ENCODE measurements around the gene NCL. TPM values are rescaled to one million over a fixed set of nuclear protein-coding genes. Genes with fewer than 3 reads are reported as not detected.

The NCL gene
- polyA plus RNA-seq, 4 donors: 89.2 to 493 (median 192) TPM

DNA sequence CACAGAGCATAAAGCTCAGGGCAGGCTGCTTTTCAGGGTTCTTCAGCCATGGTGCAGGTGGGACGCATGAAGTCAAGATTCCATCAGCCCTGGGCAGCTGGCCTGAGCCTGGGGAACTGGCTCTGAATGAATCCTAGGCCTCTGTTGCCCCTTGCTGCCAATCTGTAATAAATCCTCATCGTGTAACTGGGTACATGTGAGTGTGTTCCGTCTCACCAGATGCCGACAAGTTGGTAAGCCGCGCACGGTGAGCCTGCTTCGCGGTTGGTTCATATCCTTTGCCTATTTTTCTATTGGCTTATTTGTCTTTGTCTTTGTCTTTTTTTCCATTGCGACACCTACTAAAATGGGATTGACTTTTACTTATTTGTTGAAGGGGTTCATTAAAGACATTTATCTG lies 41.1 kb downstream of the NCL start:
- Histone ChIP-seq H3K27ac (ENCODE audit: low read depth in 1 of 3, low read length in 2 of 3) (no peak overlapping the region), H3K4me3 (ENCODE audit: low read depth in 1 of 3, low read length in 3 of 3) (no peak overlapping the region), H3K4me1 (ENCODE audit: control insufficient read depth in 3 of 3, insufficient read depth in 2 of 3, low read depth in 1 of 3, low read length in 2 of 3) (peaks cover 0 to 17% (median 2%) of the 10 kb centered on the region in 3 donors), H3K36me3 (ENCODE audit: control insufficient read depth in 3 of 3, insufficient read depth in 2 of 3, low read depth in 1 of 3, low read length in 3 of 3) (peaks cover 0 to 3% (median 0%) of the 10 kb centered on the region in 3 donors), H3K27me3 (ENCODE audit: control insufficient read depth in 3 of 3, insufficient read depth in 3 of 3, low read length in 3 of 3) (no peaks in the 10 kb centered on the region), H3K9me3 (ENCODE audit: control insufficient read depth in 2 of 2, insufficient read depth in 1 of 2, low read depth in 1 of 2, low read length in 1 of 2) (no peaks in the 10 kb centered on the region)
- FAIRE-seq (no peak), DNase-seq (no peak)
- WGBS, 3 donors: 90 to 96% (median 91%) methylated on average over 10 of the region's 10 CpGs

DNA sequence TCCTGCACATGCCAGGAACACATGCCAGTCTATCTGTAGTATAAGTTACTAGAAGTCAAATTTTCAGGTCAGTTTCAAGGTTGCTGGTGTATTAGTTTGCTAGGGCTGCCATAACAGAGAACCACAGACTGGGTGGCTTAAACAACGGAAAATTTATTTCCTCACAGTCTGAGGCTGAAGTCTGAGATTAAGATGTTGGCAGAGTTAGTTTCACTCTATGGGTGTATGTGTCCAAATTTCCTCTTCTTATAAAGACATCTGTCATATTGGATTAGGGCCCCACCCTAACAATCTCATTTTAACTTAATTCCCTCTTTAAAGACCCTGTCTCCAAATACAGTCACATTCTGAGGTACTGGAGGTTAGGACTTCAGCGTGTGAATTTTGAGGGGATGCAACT lies 42.2 kb downstream of the NCL start:
- DNase-seq (no peak), FAIRE-seq (no peak)
- 77 to 86% (median 82%) methylated on average over 2 of the region's 2 CpGs for WGBS, 3 donors
- H3K27ac ChIP-seq (ENCODE audit: low read depth in 1 of 3, low read length in 2 of 3): no peak overlapping the region
- no peaks in the 10 kb centered on the region for H3K9me3 ChIP-seq (ENCODE audit: control insufficient read depth in 2 of 2, insufficient read depth in 1 of 2, low read depth in 1 of 2, low read length in 1 of 2)
- peaks cover 0 to 17% (median 2%) of the 10 kb centered on the region in 3 donors for H3K4me1 ChIP-seq (ENCODE audit: control insufficient read depth in 3 of 3, insufficient read depth in 2 of 3, low read depth in 1 of 3, low read length in 2 of 3)
- H3K27me3 ChIP-seq (ENCODE audit: control insufficient read depth in 3 of 3, insufficient read depth in 3 of 3, low read length in 3 of 3): no peaks in the 10 kb centered on the region
- H3K36me3 ChIP-seq (ENCODE audit: control insufficient read depth in 3 of 3, insufficient read depth in 2 of 3, low read depth in 1 of 3, low read length in 3 of 3): peaks cover 0 to 5% (median 0%) of the 10 kb centered on the region in 3 donors
- H3K4me3 ChIP-seq (ENCODE audit: low read depth in 1 of 3, low read length in 3 of 3): no peak overlapping the region

DNA sequence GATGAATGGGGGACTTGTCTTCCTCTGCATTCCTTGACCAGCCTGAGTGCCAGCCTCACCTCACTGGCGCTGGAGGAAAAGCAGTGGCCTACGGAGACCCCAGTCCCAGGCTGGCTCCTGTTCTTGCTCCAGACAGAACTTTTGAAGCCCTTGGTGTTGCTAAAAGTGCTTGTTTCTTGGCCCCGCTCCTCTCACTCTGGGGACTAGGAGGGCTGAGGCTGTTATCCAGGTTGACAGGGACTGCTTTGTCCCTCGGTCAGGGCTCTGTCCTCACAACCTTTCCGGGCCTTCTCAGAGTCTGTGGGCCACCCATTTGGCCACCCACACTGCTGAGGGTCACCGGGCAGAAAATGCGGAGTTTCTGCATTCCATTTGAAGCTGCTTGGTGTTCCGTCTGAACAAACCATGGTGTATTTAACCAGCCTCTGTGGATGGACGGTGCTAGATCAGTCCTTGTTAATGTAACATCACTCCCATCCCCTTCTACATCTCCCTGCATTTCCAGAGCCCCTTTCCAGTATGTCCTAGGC lies 43.2 kb downstream of the NCL start:
- Histone ChIP-seq H3K4me1 (ENCODE audit: control insufficient read depth in 3 of 3, insufficient read depth in 2 of 3, low read depth in 1 of 3, low read length in 2 of 3) (peaks cover 0 to 17% (median 2%) of the 10 kb centered on the region in 3 donors), H3K36me3 (ENCODE audit: control insufficient read depth in 3 of 3, insufficient read depth in 2 of 3, low read depth in 1 of 3, low read length in 3 of 3) (peaks cover 0 to 8% (median 0%) of the 10 kb centered on the region in 3 donors), H3K9me3 (ENCODE audit: control insufficient read depth in 2 of 2, insufficient read depth in 1 of 2, low read depth in 1 of 2, low read length in 1 of 2) (no peaks in the 10 kb centered on the region), H3K27me3 (ENCODE audit: control insufficient read depth in 3 of 3, insufficient read depth in 3 of 3, low read length in 3 of 3) (no peaks in the 10 kb centered on the region), H3K27ac (ENCODE audit: low read depth in 1 of 3, low read length in 2 of 3) (no peak overlapping the region), H3K4me3 (ENCODE audit: low read depth in 1 of 3, low read length in 3 of 3) (no peak overlapping the region)
- FAIRE-seq (no peak), DNase-seq (no peak)
- 84 to 92% (median 86%) methylated on average over 9 of the region's 9 CpGs for WGBS, 3 donors

DNA sequence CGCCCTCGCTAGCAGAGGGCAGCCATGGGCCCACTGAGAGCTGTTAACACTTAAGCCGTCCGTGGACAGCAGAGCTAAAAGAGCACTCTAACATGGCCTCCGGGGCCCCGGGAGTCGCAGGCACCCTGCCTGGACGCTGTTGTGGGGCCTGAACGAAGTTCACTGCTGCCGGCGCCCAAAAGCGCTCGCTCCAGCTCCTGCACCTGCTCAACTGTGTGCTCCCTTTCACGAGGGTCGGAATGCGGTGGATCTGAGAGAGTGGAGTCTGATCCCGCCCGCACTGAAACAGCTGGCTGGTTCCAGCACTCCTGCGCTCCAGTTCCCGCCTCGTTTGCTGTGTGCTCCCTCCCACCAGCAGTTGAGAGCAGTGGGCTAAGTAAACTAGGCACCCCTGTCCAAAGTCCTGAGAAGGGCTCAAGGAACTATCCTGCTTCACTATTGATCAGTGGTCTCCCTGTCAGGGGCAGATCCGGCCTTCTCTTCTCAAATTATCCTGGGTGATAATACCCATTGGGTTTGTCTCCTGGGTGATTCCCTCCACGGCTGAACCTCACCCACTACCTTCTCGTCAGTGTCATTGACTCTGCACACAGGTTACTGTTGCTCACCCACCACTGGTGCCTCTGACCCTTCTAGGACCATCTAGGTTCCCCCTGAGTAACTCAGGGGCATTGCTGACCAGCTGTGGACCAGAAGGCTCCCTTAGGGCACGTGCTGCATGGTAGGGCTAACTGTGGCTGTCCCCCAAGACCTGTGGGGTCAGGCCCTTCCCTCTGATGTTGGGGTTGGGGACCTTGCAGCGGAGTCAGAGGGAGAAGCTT lies 45.3 kb downstream of the NCL start:
- H3K9me3 ChIP-seq (ENCODE audit: control insufficient read depth in 2 of 2, insufficient read depth in 1 of 2, low read depth in 1 of 2, low read length in 1 of 2): no peaks in the 10 kb centered on the region
- FAIRE-seq (no peak), DNase-seq (peak; percentile 38 to 50)
- 35 to 67% (median 40%) methylated on average over 26 of the region's 26 CpGs for WGBS, 3 donors
- no peak overlapping the region for H3K27ac ChIP-seq (ENCODE audit: low read depth in 1 of 3, low read length in 2 of 3)
- H3K4me1 ChIP-seq (ENCODE audit: control insufficient read depth in 3 of 3, insufficient read depth in 2 of 3, low read depth in 1 of 3, low read length in 2 of 3): peaks cover 0 to 27% (median 0%) of the 10 kb centered on the region in 3 donors
- peaks cover 0 to 8% (median 0%) of the 10 kb centered on the region in 3 donors for H3K36me3 ChIP-seq (ENCODE audit: control insufficient read depth in 3 of 3, insufficient read depth in 2 of 3, low read depth in 1 of 3, low read length in 3 of 3)
- no peak overlapping the region for H3K4me3 ChIP-seq (ENCODE audit: low read depth in 1 of 3, low read length in 3 of 3)
- no peaks in the 10 kb centered on the region for H3K27me3 ChIP-seq (ENCODE audit: control insufficient read depth in 3 of 3, insufficient read depth in 3 of 3, low read length in 3 of 3)

DNA sequence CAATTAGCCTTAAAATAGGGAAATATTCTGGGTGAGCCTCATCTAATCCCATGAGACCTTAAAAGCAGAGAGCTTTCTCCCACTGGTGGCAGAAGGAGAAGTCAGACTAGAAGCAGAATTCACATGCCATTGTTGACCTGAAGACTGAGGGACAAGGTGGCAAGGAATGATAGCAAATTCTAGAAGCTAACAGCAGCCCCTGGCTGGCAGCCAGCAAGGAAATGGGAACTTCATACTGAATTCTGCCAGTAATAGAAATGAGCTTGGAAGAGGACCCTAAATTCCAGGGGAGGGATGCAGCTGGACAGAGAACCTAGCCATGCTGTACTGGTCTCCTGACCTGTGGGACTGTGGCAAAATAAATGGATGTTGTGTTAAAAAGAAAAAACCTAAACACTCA lies 49.3 kb downstream of the NCL start:
- peak overlapping the region in 1 of 3 donors; percentile 20 for H3K4me3 ChIP-seq (ENCODE audit: low read depth in 1 of 3, low read length in 3 of 3)
- H3K36me3 ChIP-seq (ENCODE audit: control insufficient read depth in 3 of 3, insufficient read depth in 2 of 3, low read depth in 1 of 3, low read length in 3 of 3): peaks cover 0 to 8% (median 0%) of the 10 kb centered on the region in 3 donors
- DNase-seq: peak in 1 of 2 donors; percentile 40
- no peaks in the 10 kb centered on the region for H3K27me3 ChIP-seq (ENCODE audit: control insufficient read depth in 3 of 3, insufficient read depth in 3 of 3, low read length in 3 of 3)
- peaks cover 2 to 12% of the 10 kb centered on the region in 2 donors for H3K9me3 ChIP-seq (ENCODE audit: control insufficient read depth in 2 of 2, insufficient read depth in 1 of 2, low read depth in 1 of 2, low read length in 1 of 2)
- H3K4me1 ChIP-seq (ENCODE audit: control insufficient read depth in 3 of 3, insufficient read depth in 2 of 3, low read depth in 1 of 3, low read length in 2 of 3): peaks cover 0 to 55% (median 5%) of the 10 kb centered on the region in 3 donors
- peak overlapping the region; percentile 50 to 86 (median 64) for H3K27ac ChIP-seq (ENCODE audit: low read depth in 1 of 3, low read length in 2 of 3)
- no peak for FAIRE-seq

DNA sequence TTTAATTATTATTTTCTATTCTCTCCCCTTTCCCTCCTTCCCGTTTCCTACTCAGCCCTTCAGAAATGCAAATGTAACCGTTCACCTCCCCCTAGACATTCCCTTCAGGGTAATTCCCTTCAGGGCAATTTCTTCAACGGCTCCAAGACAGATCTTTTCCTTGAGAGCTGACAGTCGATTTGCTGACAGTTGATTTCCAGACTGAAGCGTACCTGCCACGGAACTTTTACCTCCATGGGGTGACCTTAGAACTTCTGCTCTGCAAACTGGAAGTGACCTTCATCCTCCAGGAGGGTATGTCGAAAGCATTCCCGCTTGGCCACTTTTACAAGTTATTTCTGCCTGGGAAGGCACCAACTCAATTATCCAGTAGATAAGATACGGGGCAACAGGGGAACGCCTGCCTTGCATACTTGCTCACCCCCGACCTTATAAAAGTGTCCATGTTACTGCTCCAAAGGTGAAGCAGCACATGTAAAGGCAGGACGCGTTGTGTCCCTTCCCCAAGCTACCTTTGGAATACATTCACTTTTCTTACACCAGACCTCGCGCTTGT lies 50.3 kb downstream of the NCL start:
- no peak for FAIRE-seq
- Histone ChIP-seq H3K27me3 (ENCODE audit: control insufficient read depth in 3 of 3, insufficient read depth in 3 of 3, low read length in 3 of 3) (no peaks in the 10 kb centered on the region), H3K27ac (ENCODE audit: low read depth in 1 of 3, low read length in 2 of 3) (peak overlapping the region; percentile 68 to 86 (median 84)), H3K9me3 (ENCODE audit: control insufficient read depth in 2 of 2, insufficient read depth in 1 of 2, low read depth in 1 of 2, low read length in 1 of 2) (peaks cover 2 to 13% of the 10 kb centered on the region in 2 donors), H3K4me3 (ENCODE audit: low read depth in 1 of 3, low read length in 3 of 3) (peak overlapping the region in 1 of 3 donors; percentile 20), H3K4me1 (ENCODE audit: control insufficient read depth in 3 of 3, insufficient read depth in 2 of 3, low read depth in 1 of 3, low read length in 2 of 3) (peaks cover 0 to 60% (median 5%) of the 10 kb centered on the region in 3 donors), H3K36me3 (ENCODE audit: control insufficient read depth in 3 of 3, insufficient read depth in 2 of 3, low read depth in 1 of 3, low read length in 3 of 3) (peaks cover 0 to 5% (median 0%) of the 10 kb centered on the region in 3 donors)
- WGBS, 3 donors: 12 to 55% (median 39%) methylated on average over 15 of the region's 15 CpGs
- peak; percentile 94 to 95 for DNase-seq

DNA sequence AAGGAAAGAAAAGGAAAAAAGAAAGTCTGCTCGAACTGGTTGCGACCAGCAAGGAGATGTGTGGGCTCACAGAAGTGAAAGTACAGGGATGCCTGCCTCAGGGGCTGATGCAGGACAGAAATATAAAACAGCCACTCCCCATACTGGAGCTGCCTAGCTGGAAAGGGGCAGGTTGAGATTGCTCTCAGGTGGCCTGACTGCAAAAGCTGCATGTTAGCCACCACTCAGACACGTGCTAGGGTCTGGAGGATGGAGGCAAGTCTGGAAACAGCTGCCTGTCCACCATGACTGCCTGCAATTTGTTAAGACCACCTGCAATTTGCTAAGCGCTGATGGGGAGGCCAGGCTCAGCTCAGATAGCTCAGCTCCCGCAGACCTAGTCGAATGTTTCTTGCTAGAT lies 50.8 kb downstream of the NCL start:
- Histone ChIP-seq H3K4me3 (ENCODE audit: low read depth in 1 of 3, low read length in 3 of 3) (no peak overlapping the region), H3K4me1 (ENCODE audit: control insufficient read depth in 3 of 3, insufficient read depth in 2 of 3, low read depth in 1 of 3, low read length in 2 of 3) (peaks cover 0 to 60% (median 5%) of the 10 kb centered on the region in 3 donors), H3K27me3 (ENCODE audit: control insufficient read depth in 3 of 3, insufficient read depth in 3 of 3, low read length in 3 of 3) (no peaks in the 10 kb centered on the region), H3K36me3 (ENCODE audit: control insufficient read depth in 3 of 3, insufficient read depth in 2 of 3, low read depth in 1 of 3, low read length in 3 of 3) (peaks cover 0 to 5% (median 0%) of the 10 kb centered on the region in 3 donors), H3K27ac (ENCODE audit: low read depth in 1 of 3, low read length in 2 of 3) (peak overlapping the region; percentile 84 to 91 (median 86)), H3K9me3 (ENCODE audit: control insufficient read depth in 2 of 2, insufficient read depth in 1 of 2, low read depth in 1 of 2, low read length in 1 of 2) (peaks cover 2 to 18% of the 10 kb centered on the region in 2 donors)
- no peak for FAIRE-seq
- WGBS, 3 donors: 44 to 65% (median 46%) methylated on average over 6 of the region's 6 CpGs
- DNase-seq: peak; percentile 67 to 71

DNA sequence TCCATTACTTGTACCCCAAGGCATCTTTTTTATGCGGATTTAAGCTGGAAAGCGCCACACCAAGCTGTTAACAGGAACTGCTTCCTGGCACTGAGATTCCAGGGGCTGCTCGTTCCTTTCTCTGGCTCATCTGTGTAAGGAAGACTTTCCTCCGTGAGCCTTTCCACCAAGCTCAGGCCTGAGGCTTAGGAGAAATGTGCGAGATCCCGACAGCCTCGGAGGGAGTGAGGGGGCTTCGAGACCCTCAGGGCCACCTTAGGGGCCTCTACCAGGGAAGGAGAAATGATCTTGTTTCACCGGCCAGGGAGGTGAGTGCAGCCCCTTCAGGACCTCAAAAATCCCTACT lies 51.7 kb downstream of the NCL start:
- Histone ChIP-seq H3K36me3 (ENCODE audit: control insufficient read depth in 3 of 3, insufficient read depth in 2 of 3, low read depth in 1 of 3, low read length in 3 of 3) (peaks cover 0 to 5% (median 0%) of the 10 kb centered on the region in 3 donors), H3K9me3 (ENCODE audit: control insufficient read depth in 2 of 2, insufficient read depth in 1 of 2, low read depth in 1 of 2, low read length in 1 of 2) (peaks cover 2 to 22% of the 10 kb centered on the region in 2 donors), H3K4me1 (ENCODE audit: control insufficient read depth in 3 of 3, insufficient read depth in 2 of 3, low read depth in 1 of 3, low read length in 2 of 3) (peaks cover 0 to 61% (median 5%) of the 10 kb centered on the region in 3 donors), H3K27ac (ENCODE audit: low read depth in 1 of 3, low read length in 2 of 3) (peak overlapping the region; percentile 84 to 91 (median 86)), H3K27me3 (ENCODE audit: control insufficient read depth in 3 of 3, insufficient read depth in 3 of 3, low read length in 3 of 3) (no peaks in the 10 kb centered on the region), H3K4me3 (ENCODE audit: low read depth in 1 of 3, low read length in 3 of 3) (peak overlapping the region in 2 of 3 donors; percentile 39 to 45)
- no peak for FAIRE-seq
- DNase-seq: no peak
- 39 to 46% (median 39%) methylated on average over 9 of the region's 9 CpGs for WGBS, 3 donors
